ENCODE results near the gene BCL3. TPM values are rescaled to one million over a fixed set of nuclear protein-coding genes. Genes with fewer than 3 reads are reported as not detected.
A peak's percentile ranks its signal among the peaks of the same experiment; 100 is the strongest.

Gene BCL3
- total and polyA plus RNA-seq, 2 of the 4 experiments (the other 2 are of a cell fraction) = 1.6 to 26.0 TPM

- Histone ChIP-seq H3K18ac (ENCODE audit: low read depth, low read length) (peak overlapping the region; percentile 81), H4K5ac (ENCODE audit: low read depth, low read length) (peak overlapping the region; percentile 36), H3K14ac (replicated peaks; ENCODE audit: low read depth, low read length) (peak overlapping the region; percentile 97), H4K20me1 (ENCODE audit: insufficient read depth, low read length) (peaks cover 29% of the 10 kb centered on the region), H4K91ac (ENCODE audit: insufficient read depth, low read depth, low read length) (peak overlapping the region; percentile 82), H3K9me1 (ENCODE audit: insufficient read depth, low read length) (peaks cover 15% of the 10 kb centered on the region), H3K23ac (ENCODE audit: low read depth, low read length) (peak overlapping the region; percentile 82), H3K56ac (ENCODE audit: extremely low read depth, insufficient read depth, low read length) (peak overlapping the region; percentile 93), H3K9me3 (ENCODE audit: control insufficient read depth, insufficient read depth, low read length) (no peaks in the 10 kb centered on the region), H2BK15ac (ENCODE audit: low read depth, low read length) (peak overlapping the region; percentile 22; the same call in 1 of the 3 replicates), H3K36me3 (ENCODE audit: control insufficient read depth, insufficient read depth, low read length) (peaks cover 23% of the 10 kb centered on the region), H2BK20ac (ENCODE audit: low read depth, low read length) (peak overlapping the region; percentile 17; the same call in 1 of the 2 replicates), H3K79me1 (ENCODE audit: low read depth in 1 of 2, low read length in 2 of 2) (peaks cover 15 to 50% of the 10 kb centered on the region in 2 experiments; a peak in 3 of 4 replicates), H3K4me1 (ENCODE audit: control insufficient read depth, insufficient read depth, low read length) (peaks cover 32% of the 10 kb centered on the region), H2AFZ (replicated peaks; ENCODE audit: low read length, poor library complexity) (no peak overlapping the region), H4K8ac (ENCODE audit: low read depth in 2 of 2, low read length in 2 of 2) (peak overlapping the region; percentile 35 to 81), H3K9ac (ENCODE audit: low read depth, low read length) (peak overlapping the region; percentile 99), H3K27ac (ENCODE audit: insufficient read depth, low read length) (peak overlapping the region; percentile 96), H2BK5ac (ENCODE audit: low read depth, low read length, poor library complexity, severe bottlenecking) (peak overlapping the region; percentile 91), H2AK9ac (replicated peaks; ENCODE audit: low read depth, low read length, poor library complexity) (peak overlapping the region; percentile 95), H3K4ac (ENCODE audit: low read depth, low read length) (peak overlapping the region; percentile 88), H3K4me3 (ENCODE audit: insufficient read depth, low read depth, low read length) (peak overlapping the region; percentile 92), H2BK120ac (ENCODE audit: low read depth, low read length) (peak overlapping the region; percentile 68; the same call in 1 of the 2 replicates), H3K27me3 (ENCODE audit: control insufficient read depth, insufficient read depth, low read length) (no peaks in the 10 kb centered on the region), H2AK5ac (ENCODE audit: low read depth, low read length) (peak overlapping the region; percentile 85), H3K4me2 (ENCODE audit: low read depth, low read length) (peak overlapping the region; percentile 83)
- CTCF ChIA-PET = interaction anchor here (1.6 kb wide), 1 partner anchor 25 kb away, joined by 8 read pairs; no protein-coding TSS in a partner anchor
- intact Hi-C loops (cut with micrococcal nuclease) (no loop called here), dilution Hi-C loops (cut with HindIII; ENCODE audit: low sequenced_read_pairs, unreplicated experiment) (no loop called here), in situ Hi-C loops (cut with MboI; ENCODE audit: low sequenced_read_pairs) (no loop called here)
- POLR2A ChIA-PET (ENCODE audit: unreplicated experiment) = no interaction called here
- BruUV-seq (replicated peaks) = no TSS peak
- WGBS, 2 experiments (ENCODE audit: extremely low coverage in 2 of 2, insufficient read length in 1 of 2) = 50% methylated on average over 1 of the region's 1 CpG; no CpG with 5 or more reads in 1 of the 2 experiments
- TF ChIP-seq FOS (IDR thresholded peaks at IDR 0.05; ENCODE audit: low read depth, low read length) (no peak), USF2 (IDR thresholded peaks at IDR 0.05; ENCODE audit: low read depth, low read length) (no peak), BHLHE40 (IDR thresholded peaks at IDR 0.05; ENCODE audit: low read depth, low read length) (no peak), MXI1 (IDR thresholded peaks at IDR 0.05; ENCODE audit: borderline replicate concordance, low read depth, low read length) (no peak), RAD21 (IDR thresholded peaks at IDR 0.05; ENCODE audit: low read length) (no peak), RCOR1 (IDR thresholded peaks at IDR 0.05; ENCODE audit: insufficient replicate concordance, low read length) (no peak), ELK1 (IDR thresholded peaks at IDR 0.05; ENCODE audit: borderline replicate concordance, low read depth, low read length) (no peak), POLR2A (IDR thresholded peaks at IDR 0.05; ENCODE audit: low read depth, low read length) (no peak), SMC3 (IDR thresholded peaks at IDR 0.05; ENCODE audit: low read depth, low read length) (no peak), CHD1 (IDR thresholded peaks at IDR 0.05; ENCODE audit: low read depth, low read length) (no peak), RFX5 (IDR thresholded peaks at IDR 0.05; ENCODE audit: low read depth, low read length) (no peak), MAFK (IDR thresholded peaks at IDR 0.05; ENCODE audit: low read depth, low read length) (no peak), NFE2L2 (IDR thresholded peaks at IDR 0.05; ENCODE audit: low read depth, low read length) (no peak), CEBPB (IDR thresholded peaks at IDR 0.05; ENCODE audit: low read depth, low read length) (no peak), CTCF (conservative IDR thresholded peaks at IDR 0.05; ENCODE audit: low read depth, low read length) (no peak), MAZ (IDR thresholded peaks at IDR 0.05; ENCODE audit: borderline replicate concordance, low read depth, low read length) (no peak)
- ATAC-seq (ENCODE audit: low read depth) (no peak), DNase-seq (no peak)
Observed at GRCh38 chr19:44749292-44749691, 784 bp downstream of the BCL3 start.
